Stimulated activated CD8-positive, alpha-beta memory T cell treated with anti-CD3 and anti-CD28 coated beads, Interleukin-2, amount 100 ng/mL, for 48 hours (primary cell): Measurements from ENCODE around the gene WDR12.
"Not testable (repeated sequence)": the region's sequence is repeated elsewhere in the genome, so short reads cannot be mapped to it uniquely, and the experiment has no call there.

Experiments
- DNase-seq, 2 donors: peaks; one replicate each; pipeline ENCODE4 v3.0.0-alpha.2; 2020; ENCODE audit warnings: low read depth in 2 of 2

WDR12 gene

DNA sequence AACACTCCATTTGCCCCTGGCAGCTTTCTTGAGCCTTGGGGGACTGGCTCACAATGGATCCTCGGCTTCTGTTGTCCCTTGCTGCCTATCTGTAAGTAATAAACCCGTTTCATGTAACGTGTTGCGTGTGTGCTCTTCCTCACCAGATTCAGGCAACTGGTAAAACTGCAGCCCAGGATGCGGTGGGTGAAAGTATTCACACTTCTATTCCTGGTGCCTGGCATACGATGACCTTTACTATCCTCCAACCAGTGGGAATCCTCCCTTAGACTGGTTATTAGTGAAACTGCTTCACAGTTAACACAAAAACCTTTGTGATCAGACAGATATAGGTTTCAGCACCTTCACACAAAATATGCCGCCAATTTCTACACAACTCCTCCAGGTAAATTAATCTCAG lies 26.3 kb downstream of the WDR12 start:
- no peak for DNase-seq

DNA sequence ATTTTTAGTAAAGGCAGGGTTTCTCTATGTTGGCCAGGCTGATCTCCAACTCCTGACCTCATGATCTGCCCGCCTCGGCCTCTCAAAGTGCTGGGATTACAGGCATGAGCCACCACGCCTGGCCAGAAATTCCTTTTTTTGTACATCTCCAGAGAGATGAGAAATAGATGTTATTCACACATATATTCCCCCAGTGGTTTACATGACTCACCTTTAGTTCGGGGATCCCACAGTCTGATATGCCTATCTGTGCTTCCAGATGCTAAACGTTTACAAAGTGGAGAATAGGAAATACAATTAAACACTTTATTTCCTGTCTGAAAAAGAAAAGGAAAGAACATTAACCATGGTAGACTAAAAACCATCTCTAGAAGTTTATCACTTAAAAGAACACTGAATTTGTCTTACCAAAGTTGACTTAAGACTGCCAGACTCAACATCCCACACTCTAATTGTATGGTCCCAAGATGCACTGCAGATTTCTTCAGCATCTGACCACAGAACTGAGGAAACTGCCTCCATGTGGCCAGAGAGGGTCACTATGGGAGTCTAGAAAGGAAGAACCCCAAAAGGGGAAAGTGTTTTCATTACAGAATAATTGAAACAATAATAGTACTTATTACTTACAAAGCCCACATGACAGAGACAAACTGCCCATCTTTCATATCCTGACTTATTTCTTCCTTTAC lies 27.3 kb downstream of the WDR12 start:
- DNase-seq = no peak

DNA sequence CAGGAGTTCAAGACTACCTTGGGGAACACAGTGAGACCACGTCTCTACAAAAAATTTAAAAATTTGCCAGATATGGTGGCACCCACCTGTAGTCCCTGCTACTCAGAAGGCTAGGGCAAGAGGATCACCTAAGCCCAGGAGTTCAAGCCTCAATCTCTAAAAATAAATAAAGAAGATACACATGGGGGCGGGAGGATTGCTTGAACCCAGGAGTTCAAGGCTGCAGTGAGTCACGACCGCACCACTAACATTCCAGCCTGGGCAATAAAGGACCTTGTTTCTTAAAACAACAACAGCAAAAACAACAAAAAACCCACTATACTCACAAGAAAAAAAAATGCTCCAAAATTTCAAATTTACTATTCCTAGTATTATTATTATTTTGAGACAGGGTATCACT lies 29.9 kb downstream of the WDR12 start:
- no peak for DNase-seq

DNA sequence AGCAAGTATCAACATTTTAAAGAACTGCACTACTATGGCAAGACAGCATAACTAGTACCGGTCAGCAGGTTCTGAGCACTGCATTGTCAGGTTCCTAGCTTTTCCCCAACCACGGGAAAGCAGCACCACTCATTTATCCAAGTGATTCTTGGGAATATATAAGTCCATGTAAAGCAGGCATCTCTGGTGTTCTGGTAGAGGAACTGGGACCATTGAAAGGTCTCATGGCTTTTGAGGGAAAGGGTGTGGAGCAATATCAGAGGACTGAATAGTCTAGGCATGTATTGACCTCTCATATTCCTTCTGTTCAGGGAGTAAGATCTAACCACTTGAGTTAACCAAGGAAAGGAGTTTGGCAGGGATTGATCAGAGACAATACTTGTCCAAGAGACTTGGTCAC lies 33.8 kb downstream of the WDR12 start:
- DNase-seq = no peak

DNA sequence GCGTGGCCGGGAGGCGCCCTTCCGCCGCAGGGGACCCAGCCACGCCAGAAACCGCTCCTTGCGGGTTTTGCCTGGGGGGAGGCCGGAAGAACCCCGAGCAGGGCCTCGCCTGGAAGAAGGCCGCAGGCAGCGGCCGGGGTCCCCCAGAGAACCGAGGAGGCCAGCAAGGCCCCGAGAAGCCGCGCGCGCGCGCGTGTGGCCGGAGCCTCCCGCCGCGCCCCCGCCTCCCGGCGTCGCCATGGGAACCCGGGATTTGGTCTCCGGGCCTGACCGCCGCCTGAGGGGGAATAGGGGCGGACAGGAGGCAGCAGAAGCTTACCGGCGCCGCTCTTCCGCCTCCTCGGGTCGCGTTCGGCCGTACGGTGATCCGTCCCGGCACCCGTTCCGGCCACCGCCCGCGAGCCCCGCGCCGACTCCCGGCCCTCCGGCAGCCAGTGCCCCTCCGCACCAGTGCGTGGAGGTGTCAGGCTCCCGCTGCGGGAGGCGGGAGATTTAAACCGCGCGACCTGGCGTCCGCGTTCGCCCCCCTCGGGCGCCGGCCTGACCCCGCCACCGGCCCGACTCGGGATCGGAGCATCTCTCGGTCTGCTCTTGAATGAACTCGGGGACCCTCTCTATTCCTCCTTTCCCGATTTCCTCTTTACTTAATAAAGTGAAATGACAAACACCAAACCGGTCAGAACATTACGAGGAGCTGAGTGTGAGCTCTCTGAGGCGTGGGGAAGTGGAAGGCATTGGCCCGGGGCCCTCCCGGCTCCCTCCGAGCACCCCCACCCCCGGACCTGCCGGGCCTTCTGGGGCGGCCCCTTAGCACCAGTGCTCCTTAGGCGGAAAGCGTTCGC lies 40.0 kb downstream of the WDR12 start, which contains the start of gene ICA1L:
TSS of gene ICA1L (minus strand) at position 467 of the 842 bp plus-strand sequence. CDS start 42,757 bp downstream, outside the sequence.
- DNase-seq = peak; percentile 39 to 47

DNA sequence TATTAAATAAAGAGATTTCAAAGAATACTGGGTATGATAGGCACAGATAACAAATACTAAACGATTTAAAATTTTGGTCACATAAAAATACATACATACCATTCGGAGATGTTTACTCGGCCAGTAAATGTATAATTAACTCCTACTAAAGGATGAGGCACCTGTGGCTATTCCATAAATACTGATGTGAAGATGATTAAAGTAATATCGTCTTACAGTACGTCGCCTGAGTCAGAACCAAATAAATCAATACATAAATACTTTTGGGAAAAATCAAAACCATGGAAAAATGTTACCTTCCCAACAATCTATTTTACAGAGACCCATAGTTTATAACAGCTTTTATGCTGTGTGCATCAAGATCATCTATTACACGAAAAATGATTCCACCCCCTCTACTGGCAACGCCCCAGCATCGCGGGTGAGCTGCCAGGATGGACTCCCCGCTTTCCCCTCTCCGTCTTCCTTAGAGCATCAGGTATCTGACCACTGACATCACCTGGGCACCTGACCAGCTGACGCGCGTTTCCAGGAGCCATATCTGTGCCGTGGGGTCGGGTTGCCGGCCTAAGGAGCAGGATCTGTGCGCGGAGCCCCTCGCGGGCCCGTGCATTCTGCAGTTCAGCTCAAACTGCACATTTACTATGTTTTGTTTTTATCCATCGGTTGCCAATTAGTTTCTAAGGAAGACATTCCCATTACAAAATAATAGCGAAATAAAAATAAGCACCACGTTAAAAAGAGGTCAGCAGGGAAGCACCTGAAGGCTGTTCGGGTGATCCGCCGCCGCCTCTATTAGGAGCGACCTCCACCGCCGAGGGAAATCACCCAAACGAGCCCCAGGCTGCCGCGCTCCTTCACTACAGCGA lies 40.8 kb downstream of the WDR12 start:
- DNase-seq = peak; percentile 53 to 57

DNA sequence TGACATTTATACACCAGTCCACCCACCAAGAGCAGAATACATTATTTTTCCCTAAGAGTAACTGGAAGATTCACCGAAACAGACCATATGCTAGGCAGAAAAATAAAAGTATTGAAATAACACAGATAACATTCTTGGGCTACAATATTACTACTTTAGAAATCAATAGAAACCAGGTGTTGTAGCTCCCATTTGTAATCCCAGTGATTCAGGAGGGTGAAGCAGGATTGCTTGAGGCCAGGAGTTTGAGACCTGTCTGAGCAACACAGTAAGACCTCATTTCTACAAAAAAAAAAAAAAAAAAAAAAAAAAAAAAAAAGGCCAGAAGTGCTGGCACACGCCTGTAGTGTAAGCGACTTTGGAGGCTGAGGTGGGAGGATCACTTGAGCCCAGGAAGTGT lies 49.5 kb downstream of the WDR12 start:
- DNase-seq = no peak

DNA sequence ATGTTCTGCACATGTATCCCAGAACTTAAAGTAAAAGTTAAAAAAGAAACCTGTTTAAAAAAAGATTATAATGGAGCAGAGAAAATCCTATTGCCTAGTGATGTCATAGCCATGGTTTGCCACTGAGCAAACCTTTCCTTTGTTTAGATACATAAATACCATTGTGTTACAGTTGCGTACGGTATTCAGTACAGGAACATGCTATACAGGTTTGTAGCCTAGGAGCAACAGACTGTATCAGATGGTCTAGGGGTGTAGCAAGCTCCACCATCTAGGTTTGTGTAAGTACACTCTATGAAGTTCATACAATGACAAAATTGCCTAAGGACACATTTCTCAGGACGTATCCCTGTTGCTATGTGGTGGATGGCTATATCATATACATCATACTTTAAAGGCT lies 52.9 kb downstream of the WDR12 start:
- DNase-seq = no peak

DNA sequence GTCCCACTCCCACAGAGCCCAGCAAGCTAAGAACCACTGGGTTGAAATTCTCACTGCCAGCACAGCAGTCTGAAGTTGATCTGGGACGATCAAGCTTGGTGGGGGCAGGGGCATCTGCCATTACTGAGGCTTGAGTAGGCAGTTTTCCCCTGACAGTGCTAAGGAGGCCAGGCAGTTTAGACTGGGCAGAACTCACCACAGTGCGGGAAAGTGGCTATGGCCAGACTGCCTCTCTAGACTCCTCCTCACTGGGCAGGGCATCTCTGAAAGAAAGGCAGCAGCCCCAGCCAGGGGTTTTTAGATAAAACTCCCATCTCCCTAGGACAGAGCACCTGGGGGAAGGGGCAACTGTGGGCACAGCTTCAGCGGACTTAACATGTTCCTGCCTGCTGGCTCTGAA lies 62.1 kb downstream of the WDR12 start:
- DNase-seq = not testable (repeated sequence)

DNA sequence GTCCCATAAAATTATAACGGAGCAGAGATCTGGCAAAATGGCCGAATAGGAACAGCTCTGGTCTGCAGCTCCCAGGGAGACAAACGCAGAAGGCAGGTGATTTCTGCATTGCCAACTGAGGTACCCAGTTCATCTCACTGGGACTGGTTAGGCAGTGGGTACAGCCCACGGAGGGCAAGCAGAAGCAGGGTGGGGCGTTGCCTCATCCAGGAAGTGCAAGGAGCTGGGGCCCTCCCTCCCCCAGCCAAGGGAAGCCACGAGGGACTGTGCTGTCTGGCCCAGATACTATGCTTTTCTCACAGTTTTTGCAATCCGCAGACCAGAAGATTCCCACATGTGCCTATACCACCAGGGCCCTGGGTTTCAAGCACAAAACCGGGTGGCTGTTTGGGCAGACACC lies 62.7 kb downstream of the WDR12 start:
- DNase-seq = no peak

DNA sequence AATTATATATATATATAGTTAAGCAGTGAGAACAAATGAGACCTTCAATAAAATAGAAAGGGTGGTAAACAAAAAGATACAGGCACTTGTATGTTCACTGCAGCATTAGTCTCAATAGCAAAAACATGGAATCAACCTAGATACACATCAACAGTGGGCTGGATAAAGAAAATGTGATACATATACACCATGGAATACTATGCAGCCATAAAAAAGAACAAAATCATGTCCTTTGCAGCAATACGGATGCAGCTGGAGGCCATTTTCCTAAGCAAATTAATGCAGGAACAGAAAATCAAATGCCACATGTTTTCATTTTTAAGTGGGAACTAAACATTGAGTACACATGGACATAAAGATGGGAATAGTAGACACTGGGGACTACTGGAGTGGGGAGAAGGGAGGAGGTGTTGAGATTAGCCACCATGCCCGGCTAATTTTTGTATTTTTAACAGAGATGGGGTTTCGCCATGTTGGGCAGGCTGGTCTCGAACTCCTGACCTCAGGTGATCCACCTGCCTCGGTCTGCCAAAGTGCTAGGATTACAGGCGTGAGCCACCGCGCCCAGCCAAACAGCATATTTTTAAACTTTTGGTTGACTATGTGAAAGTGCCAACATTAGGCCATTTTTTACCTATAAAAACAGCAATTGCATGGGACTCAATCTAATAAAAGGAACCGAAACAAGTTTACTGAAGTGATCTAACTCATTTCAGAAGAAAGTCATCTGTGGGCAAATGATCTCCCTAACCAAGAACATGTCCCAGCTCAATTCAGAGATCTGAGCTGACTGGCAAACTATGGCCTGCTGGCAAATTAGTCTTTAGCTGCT lies 63.6 kb downstream of the WDR12 start:
- DNase-seq = no peak

DNA sequence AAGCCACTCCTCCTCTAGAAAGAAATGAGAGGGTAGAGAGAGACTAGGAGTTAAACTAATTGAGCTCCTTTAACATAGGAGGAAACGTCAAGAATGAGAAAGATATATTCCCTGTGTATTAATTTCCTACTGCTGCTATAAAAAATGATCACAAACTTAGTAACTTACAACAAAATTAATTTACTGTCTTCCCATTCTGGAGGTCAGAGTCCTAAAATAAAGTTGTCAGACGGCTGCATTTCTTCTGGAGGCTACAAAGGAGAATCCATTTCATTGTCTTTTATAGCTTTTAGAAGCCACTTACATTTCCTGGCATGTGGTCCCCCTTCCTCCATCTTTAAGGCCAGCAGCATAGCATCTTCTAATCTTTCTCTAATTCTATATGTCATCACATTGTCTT lies 66.8 kb downstream of the WDR12 start:
- no peak for DNase-seq

DNA sequence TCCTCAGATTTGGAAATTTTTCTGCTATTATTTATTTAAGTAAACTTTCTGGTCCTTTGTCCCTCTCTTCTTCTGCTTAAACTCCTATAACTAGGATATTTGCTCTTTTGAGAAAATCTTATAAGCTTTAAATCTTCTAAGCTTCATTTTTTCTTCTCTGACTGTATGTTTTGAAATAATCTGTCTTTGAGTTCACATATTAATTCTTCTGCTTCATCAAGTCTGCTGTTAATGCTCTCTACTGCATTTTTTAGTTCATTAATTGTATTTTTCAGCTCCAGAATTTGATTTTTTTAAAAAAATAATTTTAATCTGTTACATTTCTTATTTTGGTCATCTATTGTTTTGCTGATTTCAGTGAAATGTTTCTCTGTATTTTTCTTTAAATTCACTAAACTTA lies 68.8 kb downstream of the WDR12 start:
- no peak for DNase-seq

DNA sequence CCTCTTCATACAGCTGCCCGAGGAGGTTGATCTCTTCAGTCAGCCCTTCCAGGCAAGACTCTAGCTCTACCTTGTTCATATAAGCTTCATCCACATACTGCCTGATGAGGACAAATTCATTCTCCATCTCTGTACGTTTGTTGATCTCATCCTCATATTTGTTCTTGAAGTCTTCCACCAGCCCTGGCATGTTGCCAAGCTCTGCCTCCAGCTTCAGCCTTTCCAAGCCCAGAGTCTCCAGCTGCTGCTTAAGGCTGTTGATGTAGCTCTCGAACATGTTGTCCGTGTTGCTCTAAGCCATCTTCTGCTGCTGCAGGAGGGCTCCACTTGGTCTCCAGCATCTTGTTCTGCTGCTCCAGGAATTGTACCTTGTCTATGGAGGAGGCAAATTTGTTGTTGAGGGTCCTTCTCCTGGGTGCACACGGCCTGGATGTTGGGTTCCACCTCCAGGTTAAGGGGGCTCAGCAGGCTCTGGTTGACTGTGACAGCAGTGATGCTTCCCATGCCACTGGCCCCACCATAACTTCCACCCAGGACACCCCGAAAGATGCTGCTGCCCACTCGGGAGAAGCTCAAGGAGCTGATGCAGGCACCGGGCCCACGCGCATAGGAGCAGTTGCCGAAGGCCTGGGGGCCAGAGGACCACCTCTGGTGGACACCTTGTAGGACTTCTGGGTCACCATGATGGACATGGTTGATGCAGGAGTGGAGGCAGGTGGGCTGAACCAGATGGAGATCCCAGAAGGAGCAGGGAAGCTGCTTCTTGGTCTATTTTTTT lies 70.2 kb downstream of the WDR12 start:
- no peak for DNase-seq

DNA sequence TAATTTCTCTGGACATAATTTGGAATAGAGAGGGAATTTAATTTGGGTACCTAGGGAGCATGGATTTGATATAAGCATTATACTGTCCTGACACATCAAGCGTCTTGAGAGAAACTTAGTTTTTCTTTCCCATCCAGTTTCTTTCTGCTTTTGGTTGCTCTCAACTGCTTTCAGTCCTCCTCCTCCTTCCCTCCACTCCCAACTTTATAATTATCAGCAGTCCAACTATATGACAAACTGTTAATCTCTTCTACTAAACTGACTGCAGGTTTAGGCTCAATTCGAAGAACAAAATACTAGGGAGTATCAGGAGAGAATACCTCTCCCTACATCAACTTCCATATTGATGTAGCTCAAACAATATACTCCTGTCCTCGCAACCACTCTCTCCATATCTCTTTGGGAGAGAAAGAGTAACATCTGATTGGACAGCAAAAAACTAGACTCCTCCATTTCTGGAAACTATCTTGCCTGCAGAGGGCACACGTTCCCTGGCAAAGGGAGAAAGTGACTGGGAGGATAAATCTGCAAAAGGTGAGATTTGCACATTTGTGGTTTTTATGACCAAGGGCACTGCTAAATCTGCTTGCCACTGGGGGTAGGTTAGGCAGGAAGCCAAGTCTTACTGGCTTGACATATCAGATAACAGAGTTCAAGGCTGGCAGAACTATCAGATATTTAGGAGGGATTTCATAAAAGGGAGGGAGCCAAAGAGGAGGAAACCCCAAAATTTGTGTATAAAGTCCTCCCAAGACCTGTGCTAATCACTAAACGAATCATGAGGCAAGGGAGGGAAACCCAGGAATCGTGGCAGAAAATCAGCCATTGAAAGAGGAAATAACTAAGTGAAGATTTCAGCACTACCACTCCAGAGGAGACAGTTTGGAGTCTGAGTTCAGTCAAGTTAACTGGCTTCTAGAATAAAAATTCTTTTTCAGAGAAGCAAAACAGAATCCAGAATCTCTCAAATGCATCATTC lies 79.9 kb downstream of the WDR12 start:
- peak; percentile 13 for DNase-seq

DNA sequence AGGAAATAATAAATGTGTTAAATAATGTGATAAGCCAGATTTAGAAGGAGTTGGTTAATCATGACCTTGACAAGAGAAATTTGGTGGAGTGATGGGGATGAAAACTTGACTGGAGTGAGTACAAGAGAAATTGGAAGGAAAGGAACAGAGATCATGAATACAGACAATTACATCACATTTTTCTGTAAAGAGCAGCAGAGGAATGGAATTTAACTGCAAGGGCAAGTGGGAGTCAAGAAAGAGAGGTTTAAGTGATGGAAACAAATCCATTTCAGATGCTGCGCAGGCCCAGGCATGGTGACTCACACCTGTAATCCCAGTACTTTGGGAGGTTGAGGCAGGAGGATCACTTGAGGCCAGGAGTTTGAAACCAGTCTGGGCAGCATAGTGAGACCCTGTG lies 86.6 kb downstream of the WDR12 start:
- no peak for DNase-seq
